GM12878 (cell line): Measurements from ENCODE around the gene RNF166. TPM values are rescaled to one million over a fixed set of nuclear protein-coding genes. Genes with fewer than 3 reads are reported as not detected.

Source experiments
- ATF7 ChIP-seq: fragments of 450-650 bp; IDR thresholded peaks from 2 replicates; pipeline ENCODE4 v1.6.1; 2016; ENCODE audit warnings: low read depth, mild to moderate bottlenecking
- HDGF ChIP-seq: fragments of 450-650 bp; IDR thresholded peaks from 2 replicates; pipeline ENCODE4 v1.6.1; 2016; ENCODE audit warnings: antibody characterized with exemption
- HSF1 ChIP-seq: fragments of 150-350 bp; IDR thresholded peaks from 2 replicates; pipeline ENCODE4 v1.6.1; 2014; ENCODE audit warnings: mild to moderate bottlenecking, low read depth, low read length
- JUNB ChIP-seq: IDR thresholded peaks from 2 replicates; pipeline ENCODE4 v1.6.1; 2016; ENCODE audit warnings: antibody characterized with exemption, mild to moderate bottlenecking
- JUND ChIP-seq: IDR thresholded peaks from 2 replicates; pipeline ENCODE4 v1.6.1; 2012; ENCODE audit warnings: low read depth, mild to moderate bottlenecking, low read length, improper control_type of control experiment, moderate library complexity
- MTA3 ChIP-seq: IDR thresholded peaks from 2 replicates; pipeline ENCODE4 v1.6.1; 2012; ENCODE audit warnings: low read length, inconsistent platforms, borderline replicate concordance
- NFXL1 ChIP-seq: fragments of 450-650 bp; IDR thresholded peaks from 2 replicates; pipeline ENCODE4 v1.6.1; 2017; ENCODE audit warnings: antibody characterized with exemption, mild to moderate bottlenecking, borderline replicate concordance
- NFYA ChIP-seq: IDR thresholded peaks from 2 replicates; pipeline ENCODE4 v1.6.1; 2011; ENCODE audit warnings: low read depth, mild to moderate bottlenecking, low read length, improper control_type of control experiment, borderline replicate concordance
- NFYB ChIP-seq: IDR thresholded peaks from 2 replicates; pipeline ENCODE4 v1.6.1; 2011; ENCODE audit warnings: low read depth, mild to moderate bottlenecking, low read length, improper control_type of control experiment, moderate library complexity; ENCODE audit not compliant: insufficient read depth
- NR2C2 ChIP-seq: IDR thresholded peaks from 2 replicates; pipeline ENCODE4 v1.6.1; 2011; ENCODE audit warnings: borderline replicate concordance, low read depth; ENCODE audit not compliant: control insufficient read depth, insufficient read length
- PAX5 ChIP-seq: IDR thresholded peaks from 2 replicates; pipeline ENCODE4 v1.6.1; 2011; ENCODE audit warnings: low read depth, low read length, borderline replicate concordance
- PML ChIP-seq: IDR thresholded peaks from 2 replicates; pipeline ENCODE4 v1.6.1; 2012; ENCODE audit warnings: low read length, inconsistent platforms
- RB1 ChIP-seq: fragments of 450-650 bp; formaldehyde crosslinking; IDR thresholded peaks from 2 replicates; pipeline ENCODE4 v1.6.1; 2017; ENCODE audit warnings: mild to moderate bottlenecking, borderline replicate concordance
- SMARCA5 ChIP-seq: fragments of 450-650 bp; IDR thresholded peaks from 2 replicates; pipeline ENCODE4 v1.6.1; 2017; ENCODE audit warnings: mild to moderate bottlenecking
- SP1 ChIP-seq: IDR thresholded peaks from one replicate; pipeline ENCODE4 v1.6.1; 2011; ENCODE audit warnings: low read depth, low read length
- SREBF1 ChIP-seq: IDR thresholded peaks from 2 replicates; pipeline ENCODE4 v1.6.1; 2012; ENCODE audit warnings: mild to moderate bottlenecking, low read length
- SREBF2 ChIP-seq: IDR thresholded peaks from 2 replicates; pipeline ENCODE4 v1.6.1; 2012; ENCODE audit warnings: mild to moderate bottlenecking, low read length
- SRF ChIP-seq, 2 experiments: IDR thresholded peaks; 2 replicates each; pipeline ENCODE4 v1.6.1; 2011; ENCODE audit warnings: low read depth in 2 of 2, low read length in 2 of 2, mild to moderate bottlenecking in 1 of 2, moderate library complexity in 1 of 2
- STAT3 ChIP-seq: IDR thresholded peaks from 2 replicates; pipeline ENCODE4 v1.6.1; 2011; ENCODE audit warnings: low read depth, low read length, improper control_type of control experiment
- TCF3 ChIP-seq: IDR thresholded peaks from 2 replicates; pipeline ENCODE4 v1.6.1; 2012; ENCODE audit warnings: low read depth, mild to moderate bottlenecking, low read length, borderline replicate concordance; ENCODE audit not compliant: insufficient read depth
- ZZZ3 ChIP-seq: IDR thresholded peaks from 2 replicates; pipeline ENCODE4 v1.6.1; 2011; ENCODE audit warnings: low read depth; ENCODE audit not compliant: control insufficient read depth, insufficient read length
- polyA plus RNA-seq, 11 experiments: library from polyadenylated mRNA; depleted of rRNA in 4 of 11; unstranded in 6 of 11; stranded (reverse) in 5 of 11; fragments of >200 nt; fragmentation: Nextera tagmentation in 4 of 11; fragmentation: Illumina TruSeq in 1 of 11; extraction: Ambion mirVana in 4 of 11; extraction: Trizol in 1 of 11; gene quantifications; 1 replicate in 1 of 11; 2 replicates in 10 of 11; pipeline versions ENCODE4 v1.2.1 to v1.2.3, GENCODE V29; 2011 to 2016; ENCODE audit warnings: inconsistent platforms in 2 of 11, missing spikeins in 2 of 11, low read depth in 1 of 11
- total RNA-seq, 4 experiments: library from RNA; depleted of rRNA in 3 of 4; stranded (reverse); fragments of >200 nt in 3 of 4; fragmentation: Illumina TruSeq in 1 of 4; extraction: Trizol in 1 of 4; gene quantifications; 2 replicates each; pipeline versions ENCODE4 v1.2.1 to v1.2.3, GENCODE V29; 2013 to 2021
- TF ChIP-seq, protein P1 (sequence below): fragments of 450-650 bp; formaldehyde crosslinking; IDR thresholded peaks from 2 replicates; pipeline ENCODE4 v1.4.0; 2020; ENCODE audit warnings: mild to moderate bottlenecking, moderate library complexity
- TF ChIP-seq, protein P2 (sequence below): fragments of 450-650 bp; IDR thresholded peaks from 2 replicates; pipeline ENCODE4 v1.6.1; 2017; ENCODE audit warnings: low read depth, mild to moderate bottlenecking, moderate library complexity
- TF ChIP-seq, protein P3 (sequence below): fragments of 450-650 bp; IDR thresholded peaks from 2 replicates; pipeline ENCODE4 v1.6.1; 2016; ENCODE audit warnings: mild to moderate bottlenecking

The RNF166 gene
- total and polyA plus RNA-seq, 10 of the 15 experiments (the other 5 are each of a cell fraction or from before 2014, with no cell fraction given) = 0.48 to 32.8 (median 12.1) TPM

DNA sequence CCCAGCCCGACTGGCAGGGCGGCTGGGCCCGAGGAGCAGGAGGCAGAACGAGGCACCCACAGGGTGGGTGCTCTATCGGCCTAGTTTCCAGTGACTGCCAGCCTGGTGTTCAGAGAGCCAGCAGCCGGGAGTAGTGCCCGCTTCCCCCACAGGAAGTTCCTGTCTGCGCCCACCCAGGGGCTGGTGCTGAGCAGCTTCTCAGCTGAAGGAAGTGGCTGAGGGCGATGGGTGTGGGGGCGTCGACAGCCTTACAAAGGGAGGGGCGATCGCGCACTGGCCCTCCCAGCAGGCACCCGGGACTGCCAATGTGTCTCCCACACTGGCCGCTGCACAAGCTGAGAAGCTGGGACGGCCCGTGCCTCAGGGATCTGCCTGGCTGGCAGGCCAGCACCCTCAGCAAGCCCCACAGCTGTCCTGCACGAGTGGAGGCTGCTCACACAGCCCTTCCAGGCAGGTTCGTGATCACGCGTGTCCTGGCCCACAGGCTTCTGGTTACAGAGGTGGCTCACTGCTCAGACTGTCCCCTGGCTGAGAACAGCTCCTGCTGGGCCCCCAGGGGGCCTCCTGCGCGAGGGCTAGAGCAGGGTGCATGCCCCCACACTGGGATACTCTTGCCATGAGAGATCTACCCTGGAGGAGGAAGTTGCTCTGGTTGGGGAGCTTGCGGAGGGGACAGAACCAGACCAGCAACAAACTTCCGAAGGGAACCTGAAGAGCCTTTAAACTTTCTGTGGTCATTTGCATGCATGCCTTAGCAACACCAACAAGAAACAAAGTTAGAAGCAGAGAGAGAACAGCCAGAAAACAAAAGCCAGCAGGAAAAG lies 2.5 kb downstream of the RNF166 start (continued):
- TF ChIP-seq STAT3 = no peak
- no peak for TF ChIP-seq NR2C2
- TF ChIP-seq, protein P1, sequence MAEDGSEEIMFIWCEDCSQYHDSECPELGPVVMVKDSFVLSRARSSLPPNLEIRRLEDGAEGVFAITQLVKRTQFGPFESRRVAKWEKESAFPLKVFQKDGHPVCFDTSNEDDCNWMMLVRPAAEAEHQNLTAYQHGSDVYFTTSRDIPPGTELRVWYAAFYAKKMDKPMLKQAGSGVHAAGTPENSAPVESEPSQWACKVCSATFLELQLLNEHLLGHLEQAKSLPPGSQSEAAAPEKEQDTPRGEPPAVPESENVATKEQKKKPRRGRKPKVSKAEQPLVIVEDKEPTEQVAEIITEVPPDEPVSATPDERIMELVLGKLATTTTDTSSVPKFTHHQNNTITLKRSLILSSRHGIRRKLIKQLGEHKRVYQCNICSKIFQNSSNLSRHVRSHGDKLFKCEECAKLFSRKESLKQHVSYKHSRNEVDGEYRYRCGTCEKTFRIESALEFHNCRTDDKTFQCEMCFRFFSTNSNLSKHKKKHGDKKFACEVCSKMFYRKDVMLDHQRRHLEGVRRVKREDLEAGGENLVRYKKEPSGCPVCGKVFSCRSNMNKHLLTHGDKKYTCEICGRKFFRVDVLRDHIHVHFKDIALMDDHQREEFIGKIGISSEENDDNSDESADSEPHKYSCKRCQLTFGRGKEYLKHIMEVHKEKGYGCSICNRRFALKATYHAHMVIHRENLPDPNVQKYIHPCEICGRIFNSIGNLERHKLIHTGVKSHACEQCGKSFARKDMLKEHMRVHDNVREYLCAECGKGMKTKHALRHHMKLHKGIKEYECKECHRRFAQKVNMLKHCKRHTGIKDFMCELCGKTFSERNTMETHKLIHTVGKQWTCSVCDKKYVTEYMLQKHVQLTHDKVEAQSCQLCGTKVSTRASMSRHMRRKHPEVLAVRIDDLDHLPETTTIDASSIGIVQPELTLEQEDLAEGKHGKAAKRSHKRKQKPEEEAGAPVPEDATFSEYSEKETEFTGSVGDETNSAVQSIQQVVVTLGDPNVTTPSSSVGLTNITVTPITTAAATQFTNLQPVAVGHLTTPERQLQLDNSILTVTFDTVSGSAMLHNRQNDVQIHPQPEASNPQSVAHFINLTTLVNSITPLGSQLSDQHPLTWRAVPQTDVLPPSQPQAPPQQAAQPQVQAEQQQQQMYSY = no peak
- peak; percentile 50; the same call in 1 of the 2 replicates for TF ChIP-seq HDGF
- TF ChIP-seq HSF1 = no peak
- no peak for TF ChIP-seq RB1
- TF ChIP-seq TCF3 = no peak
- no peak for TF ChIP-seq JUND
- no peak for TF ChIP-seq SREBF1
- TF ChIP-seq MTA3 = no peak; the same call in 1 of the 2 replicates
- TF ChIP-seq ZZZ3 = no peak
- TF ChIP-seq, protein P2, sequence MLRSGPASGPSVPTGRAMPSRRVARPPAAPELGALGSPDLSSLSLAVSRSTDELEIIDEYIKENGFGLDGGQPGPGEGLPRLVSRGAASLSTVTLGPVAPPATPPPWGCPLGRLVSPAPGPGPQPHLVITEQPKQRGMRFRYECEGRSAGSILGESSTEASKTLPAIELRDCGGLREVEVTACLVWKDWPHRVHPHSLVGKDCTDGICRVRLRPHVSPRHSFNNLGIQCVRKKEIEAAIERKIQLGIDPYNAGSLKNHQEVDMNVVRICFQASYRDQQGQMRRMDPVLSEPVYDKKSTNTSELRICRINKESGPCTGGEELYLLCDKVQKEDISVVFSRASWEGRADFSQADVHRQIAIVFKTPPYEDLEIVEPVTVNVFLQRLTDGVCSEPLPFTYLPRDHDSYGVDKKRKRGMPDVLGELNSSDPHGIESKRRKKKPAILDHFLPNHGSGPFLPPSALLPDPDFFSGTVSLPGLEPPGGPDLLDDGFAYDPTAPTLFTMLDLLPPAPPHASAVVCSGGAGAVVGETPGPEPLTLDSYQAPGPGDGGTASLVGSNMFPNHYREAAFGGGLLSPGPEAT = no peak
- TF ChIP-seq SMARCA5 = no peak
- no peak for TF ChIP-seq NFYA
- TF ChIP-seq ATF7 = no peak
- TF ChIP-seq NFYB = no peak
- TF ChIP-seq, protein P3, sequence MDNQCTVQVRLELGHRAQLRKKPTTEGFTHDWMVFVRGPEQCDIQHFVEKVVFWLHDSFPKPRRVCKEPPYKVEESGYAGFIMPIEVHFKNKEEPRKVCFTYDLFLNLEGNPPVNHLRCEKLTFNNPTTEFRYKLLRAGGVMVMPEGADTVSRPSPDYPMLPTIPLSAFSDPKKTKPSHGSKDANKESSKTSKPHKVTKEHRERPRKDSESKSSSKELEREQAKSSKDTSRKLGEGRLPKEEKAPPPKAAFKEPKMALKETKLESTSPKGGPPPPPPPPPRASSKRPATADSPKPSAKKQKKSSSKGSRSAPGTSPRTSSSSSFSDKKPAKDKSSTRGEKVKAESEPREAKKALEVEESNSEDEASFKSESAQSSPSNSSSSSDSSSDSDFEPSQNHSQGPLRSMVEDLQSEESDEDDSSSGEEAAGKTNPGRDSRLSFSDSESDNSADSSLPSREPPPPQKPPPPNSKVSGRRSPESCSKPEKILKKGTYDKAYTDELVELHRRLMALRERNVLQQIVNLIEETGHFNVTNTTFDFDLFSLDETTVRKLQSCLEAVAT = no peak
- no peak for TF ChIP-seq PML
- no peak for TF ChIP-seq JUNB
- TF ChIP-seq SREBF2 = no peak
- no peak for TF ChIP-seq SRF (IDR thresholded peaks at IDR 0.05; ENCODE audit: low read depth in 2 of 2, low read length in 2 of 2)
- no peak for TF ChIP-seq NFXL1
- no peak for TF ChIP-seq SP1
- TF ChIP-seq PAX5 = no peak; the same call in 1 of the 2 replicates
